ENCODE data around the gene DIPK1C. TPM values are rescaled to one million over a fixed set of nuclear protein-coding genes. Genes with fewer than 3 reads are reported as not detected.

DIPK1C gene
- total and polyA plus RNA-seq, 2 of the 4 experiments (the other 2 are of a cell fraction), result not detected

DNA sequence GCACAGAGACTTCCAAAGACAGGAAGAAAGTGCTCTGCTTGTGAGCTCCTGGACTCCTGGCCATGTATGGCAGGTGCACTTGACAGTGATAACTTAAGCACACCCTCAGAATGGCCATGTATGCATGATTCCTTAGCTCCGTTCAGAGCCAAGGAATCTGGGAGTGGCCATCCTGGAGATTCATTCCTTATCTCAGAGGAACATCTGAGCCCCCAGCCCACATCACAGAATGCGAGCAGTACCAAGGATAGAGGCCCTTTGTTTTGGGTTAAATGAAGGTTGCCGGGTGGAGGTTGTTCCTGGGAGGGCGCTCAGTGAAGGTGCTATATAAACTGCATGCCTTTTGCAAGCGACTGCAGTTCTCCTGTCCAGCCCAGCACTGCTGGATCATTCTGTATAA is 26.9 kb downstream of the DIPK1C start:
- no CpG with 5 or more reads among the region's 5 CpGs for WGBS, 2 experiments (ENCODE audit: extremely low coverage in 2 of 2, insufficient read length in 1 of 2)
- Histone ChIP-seq H3K9me3 (ENCODE audit: control insufficient read depth, insufficient read depth, low read length) (no peaks in the 10 kb centered on the region), H3K27me3 (ENCODE audit: control insufficient read depth, insufficient read depth, low read length) (peaks cover 14% of the 10 kb centered on the region), H3K9ac (ENCODE audit: low read depth, low read length) (no peak overlapping the region), H3K23ac (ENCODE audit: low read depth, low read length) (no peak overlapping the region), H2AK5ac (ENCODE audit: low read depth, low read length) (no peak overlapping the region), H3K14ac (replicated peaks; ENCODE audit: low read depth, low read length) (no peak overlapping the region), H2BK120ac (ENCODE audit: low read depth, low read length) (no peak overlapping the region), H3K4me2 (ENCODE audit: low read depth, low read length) (no peak overlapping the region), H3K18ac (ENCODE audit: low read depth, low read length) (no peak overlapping the region), H3K9me1 (ENCODE audit: insufficient read depth, low read length) (peaks cover 3% of the 10 kb centered on the region; the same call in 1 of the 2 replicates), H3K36me3 (ENCODE audit: control insufficient read depth, insufficient read depth, low read length) (no peaks in the 10 kb centered on the region), H3K4me1 (ENCODE audit: control insufficient read depth, insufficient read depth, low read length) (no peaks in the 10 kb centered on the region), H4K5ac (ENCODE audit: low read depth, low read length) (no peak overlapping the region), H3K56ac (ENCODE audit: extremely low read depth, insufficient read depth, low read length) (no peak overlapping the region), H2AK9ac (replicated peaks; ENCODE audit: low read depth, low read length, poor library complexity) (no peak overlapping the region), H4K8ac (ENCODE audit: low read depth in 2 of 2, low read length in 2 of 2) (no peak overlapping the region), H4K20me1 (ENCODE audit: insufficient read depth, low read length) (no peaks in the 10 kb centered on the region), H3K27ac (ENCODE audit: insufficient read depth, low read length) (no peak overlapping the region), H2AFZ (replicated peaks; ENCODE audit: low read length, poor library complexity) (no peak overlapping the region), H3K79me1 (ENCODE audit: low read depth in 1 of 2, low read length in 2 of 2) (no peaks in the 10 kb centered on the region), H2BK20ac (ENCODE audit: low read depth, low read length) (no peak overlapping the region), H2BK15ac (ENCODE audit: low read depth, low read length) (no peak overlapping the region), H2BK5ac (ENCODE audit: low read depth, low read length, poor library complexity, severe bottlenecking) (no peak overlapping the region), H3K4ac (ENCODE audit: low read depth, low read length) (no peak overlapping the region), H4K91ac (ENCODE audit: insufficient read depth, low read depth, low read length) (no peak overlapping the region), H3K4me3 (ENCODE audit: insufficient read depth, low read depth, low read length) (no peak overlapping the region)
- ATAC-seq (ENCODE audit: low read depth) (no peak), DNase-seq (no peak)
- POLR2A ChIA-PET (ENCODE audit: unreplicated experiment), result no interaction called here
- no peak for TF ChIP-seq MXI1 (IDR thresholded peaks at IDR 0.05; ENCODE audit: borderline replicate concordance, low read depth, low read length)
- in situ Hi-C loops (cut with MboI; ENCODE audit: low sequenced_read_pairs) (no loop called here), dilution Hi-C loops (cut with HindIII; ENCODE audit: low sequenced_read_pairs, unreplicated experiment) (no loop called here), intact Hi-C loops (cut with micrococcal nuclease) (no loop called here)
- no TSS peak for BruUV-seq (replicated peaks)
- CTCF ChIA-PET, result no interaction called here

All from IMR-90 (cell line).